ENCODE data around the gene CCDC57.

Gene CCDC57

DNA sequence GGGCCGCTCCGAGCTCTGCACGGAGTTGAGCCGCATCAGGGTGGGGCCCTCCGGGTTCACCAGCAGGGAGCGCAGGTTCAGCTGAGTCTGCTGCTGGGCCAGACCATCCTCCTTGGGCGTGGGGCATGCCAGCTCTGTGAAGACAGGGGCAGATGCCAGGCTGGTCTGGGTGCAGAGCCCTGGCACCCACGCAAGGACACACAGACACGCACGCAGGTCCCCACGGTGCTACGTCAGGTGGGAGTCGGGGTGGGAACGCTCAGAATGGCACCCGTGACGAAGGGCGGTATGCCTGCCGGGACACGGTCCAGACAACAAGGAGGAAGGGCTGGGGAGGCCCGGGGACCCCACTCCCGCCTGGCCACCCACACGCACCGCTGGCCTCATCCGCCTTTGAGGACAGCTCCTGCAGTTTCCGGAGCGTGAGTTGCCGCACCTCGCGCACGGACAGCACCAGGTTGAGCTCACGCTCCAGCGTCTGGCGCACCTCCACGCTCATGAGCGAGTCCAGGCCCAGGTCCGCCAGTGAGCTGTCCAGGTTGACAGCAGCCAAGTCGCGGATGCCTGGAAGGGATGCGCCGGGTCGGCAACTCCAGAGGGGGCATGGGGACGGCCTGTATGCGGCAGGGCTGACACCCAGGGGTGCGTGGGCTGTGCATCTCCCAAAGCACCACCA lies 131.7 kb downstream of the CCDC57 start:
- no peak for DNase-seq (ENCODE audit: low read depth)

DNA sequence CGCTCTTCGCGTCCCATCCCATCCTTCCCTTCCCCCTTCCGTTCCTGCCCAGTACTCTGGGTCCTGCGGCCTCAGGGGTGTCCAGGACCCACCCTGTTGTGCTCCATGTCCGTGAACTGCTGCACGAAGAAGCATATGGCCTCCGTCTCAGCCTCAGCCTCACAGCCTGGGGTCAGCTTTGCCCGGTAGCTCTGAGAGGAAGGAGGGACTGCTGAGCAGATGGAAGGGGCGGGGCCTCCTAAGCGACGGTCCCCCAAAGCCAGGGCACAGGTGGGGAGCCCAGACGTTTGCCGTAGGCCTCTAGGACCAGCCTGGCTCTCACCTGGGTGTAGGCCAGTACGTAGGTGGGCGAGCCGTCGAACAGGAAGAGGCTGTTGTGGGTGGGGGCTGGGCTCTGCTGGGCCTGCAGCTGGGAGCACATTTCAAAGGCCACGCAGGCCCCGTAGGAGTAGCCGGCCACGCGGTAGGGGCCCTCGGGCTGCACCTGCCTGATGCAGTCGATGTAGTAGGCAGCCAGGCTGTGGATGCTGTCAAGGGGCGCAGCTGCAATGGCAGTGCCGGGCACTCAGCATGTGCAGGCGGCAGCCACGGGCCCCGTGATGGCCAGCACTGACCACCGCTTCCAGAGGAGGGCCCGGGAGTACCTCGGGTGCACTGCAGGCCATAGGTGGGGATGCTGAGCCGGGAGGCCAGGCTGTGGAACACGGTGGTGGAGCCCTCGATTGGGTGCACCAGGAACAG lies 132.4 kb downstream of the CCDC57 start:
- DNase-seq (ENCODE audit: low read depth), result no peak

DNA sequence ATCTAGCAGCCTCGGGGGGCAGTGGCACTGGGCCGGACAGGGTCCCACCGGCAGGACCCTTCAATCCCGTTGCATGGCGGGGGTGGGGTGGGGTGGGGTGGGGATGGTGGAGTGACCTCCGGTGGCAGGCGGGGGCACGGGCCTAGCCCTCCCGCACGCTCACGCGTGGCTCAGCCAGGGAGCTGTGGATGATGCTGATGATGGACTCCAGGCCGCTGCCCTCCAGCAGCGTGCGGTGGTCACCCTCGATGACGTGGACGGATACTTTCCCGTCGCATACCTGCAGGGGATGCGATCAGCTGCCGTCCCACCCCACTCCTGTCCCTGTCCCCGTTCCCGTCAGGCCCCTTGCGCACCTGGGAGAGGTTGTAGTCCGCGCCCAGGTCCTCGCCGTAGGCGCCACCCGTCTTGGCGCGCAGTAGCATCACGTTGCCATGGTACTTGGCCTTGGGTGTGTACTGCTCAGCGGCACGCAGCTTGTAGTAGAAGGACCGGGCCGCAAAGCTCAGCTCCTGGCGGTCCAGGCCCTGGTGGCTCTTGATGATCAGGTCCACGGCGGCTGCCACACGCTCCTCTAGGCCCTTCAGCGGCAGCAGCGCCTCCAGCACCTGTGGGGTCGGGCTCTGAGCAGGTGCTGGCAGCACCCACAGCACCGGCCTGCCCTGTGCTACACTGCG lies 133.5 kb downstream of the CCDC57 start:
- no peak for DNase-seq (ENCODE audit: low read depth)

DNA sequence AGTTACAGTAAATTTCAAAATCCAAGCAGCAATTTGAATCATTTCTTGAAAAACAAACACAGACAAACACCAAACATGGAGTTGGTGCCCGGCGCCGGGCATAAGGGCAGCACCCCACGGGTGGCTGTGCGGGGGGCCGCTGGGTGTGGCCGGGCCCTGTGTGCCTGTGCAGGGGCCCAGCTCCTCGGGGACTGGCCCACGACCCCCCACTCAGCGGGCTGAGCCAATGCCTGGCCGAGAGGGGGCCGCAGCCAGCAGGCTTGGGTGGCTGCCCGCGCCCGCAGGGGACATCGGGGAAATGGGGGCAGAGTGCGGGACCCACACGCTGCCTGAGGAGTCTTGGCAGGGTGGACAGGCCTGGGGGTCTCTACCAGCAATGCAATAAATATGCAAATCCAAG lies 134.2 kb downstream of the CCDC57 start:
- no peak for DNase-seq (ENCODE audit: low read depth)

DNA sequence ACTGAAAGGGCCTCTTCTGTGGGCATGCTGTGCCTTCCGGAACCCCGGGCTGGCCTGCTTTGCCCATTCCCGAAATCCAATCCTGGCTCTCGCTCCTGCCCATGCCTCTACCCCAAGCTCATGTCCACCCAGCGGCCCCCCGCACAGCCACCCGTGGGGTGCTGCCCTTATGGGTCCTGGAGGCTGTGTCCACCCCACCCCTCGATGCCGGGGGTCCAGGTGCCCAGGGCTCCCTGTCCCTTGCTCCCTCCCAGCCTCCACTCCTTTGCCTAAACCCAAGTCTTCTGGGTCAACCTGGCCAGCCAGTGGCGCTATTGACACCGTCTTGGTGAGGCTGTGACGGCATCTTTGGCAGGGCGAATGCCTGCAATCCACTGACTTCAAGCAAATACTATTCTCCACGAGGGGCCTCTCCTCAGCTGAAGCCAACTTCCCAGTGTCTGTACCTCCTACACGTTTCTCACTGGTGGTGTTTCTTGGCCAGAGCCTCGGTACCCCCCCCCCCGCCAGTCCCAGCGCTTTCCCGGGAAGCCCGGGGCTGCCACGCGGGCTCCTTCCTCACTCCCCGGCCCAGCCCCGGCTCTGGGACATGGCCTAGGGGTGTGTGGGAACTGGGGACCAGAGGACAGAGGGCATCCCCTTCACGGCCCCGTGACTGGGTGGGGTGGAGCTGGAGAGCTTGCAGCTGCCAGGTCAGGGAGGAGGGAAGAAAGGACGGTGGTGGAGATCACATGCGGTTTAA lies 134.9 kb downstream of the CCDC57 start:
- no peak for DNase-seq (ENCODE audit: low read depth)

DNA sequence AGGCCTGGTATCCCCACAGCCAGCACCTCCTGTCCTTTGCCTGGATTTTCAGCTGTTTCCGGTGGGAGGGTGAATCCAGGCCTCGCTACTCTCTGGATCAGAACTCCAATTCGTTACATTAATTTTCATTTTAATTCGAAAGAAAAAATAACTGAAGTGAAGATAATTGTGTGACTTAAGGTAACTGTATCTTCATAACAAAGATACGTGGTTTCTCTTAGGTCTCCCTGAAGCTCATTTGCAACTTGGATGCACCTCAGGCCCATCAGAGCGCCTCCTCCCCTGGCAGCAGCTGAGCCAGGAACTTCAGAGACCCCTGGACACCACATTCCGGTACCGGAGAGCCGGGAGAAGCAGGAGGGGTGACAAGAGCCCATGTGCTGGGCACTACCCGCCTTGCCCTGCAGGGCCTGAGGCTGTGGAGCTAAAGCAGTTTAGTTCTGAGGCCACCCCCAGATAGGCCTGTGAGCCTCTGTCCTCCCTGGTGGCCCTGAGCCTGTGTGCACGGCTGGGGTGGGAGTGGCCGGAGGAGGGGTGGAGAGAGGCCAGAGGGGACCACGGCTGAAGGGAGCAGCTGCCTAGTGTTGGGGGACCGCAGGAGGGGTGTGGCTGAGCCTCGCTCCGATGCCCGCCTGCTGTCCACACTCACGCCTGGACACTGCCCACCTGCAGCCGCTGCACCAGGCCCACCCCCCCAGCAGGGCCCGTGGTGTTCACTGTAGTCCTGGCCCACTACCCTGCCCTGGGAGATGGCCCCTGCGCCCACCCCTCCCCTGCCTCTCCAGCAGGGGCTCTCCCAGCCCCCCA lies 135.7 kb downstream of the CCDC57 start:
- DNase-seq (ENCODE audit: low read depth), result no peak

DNA sequence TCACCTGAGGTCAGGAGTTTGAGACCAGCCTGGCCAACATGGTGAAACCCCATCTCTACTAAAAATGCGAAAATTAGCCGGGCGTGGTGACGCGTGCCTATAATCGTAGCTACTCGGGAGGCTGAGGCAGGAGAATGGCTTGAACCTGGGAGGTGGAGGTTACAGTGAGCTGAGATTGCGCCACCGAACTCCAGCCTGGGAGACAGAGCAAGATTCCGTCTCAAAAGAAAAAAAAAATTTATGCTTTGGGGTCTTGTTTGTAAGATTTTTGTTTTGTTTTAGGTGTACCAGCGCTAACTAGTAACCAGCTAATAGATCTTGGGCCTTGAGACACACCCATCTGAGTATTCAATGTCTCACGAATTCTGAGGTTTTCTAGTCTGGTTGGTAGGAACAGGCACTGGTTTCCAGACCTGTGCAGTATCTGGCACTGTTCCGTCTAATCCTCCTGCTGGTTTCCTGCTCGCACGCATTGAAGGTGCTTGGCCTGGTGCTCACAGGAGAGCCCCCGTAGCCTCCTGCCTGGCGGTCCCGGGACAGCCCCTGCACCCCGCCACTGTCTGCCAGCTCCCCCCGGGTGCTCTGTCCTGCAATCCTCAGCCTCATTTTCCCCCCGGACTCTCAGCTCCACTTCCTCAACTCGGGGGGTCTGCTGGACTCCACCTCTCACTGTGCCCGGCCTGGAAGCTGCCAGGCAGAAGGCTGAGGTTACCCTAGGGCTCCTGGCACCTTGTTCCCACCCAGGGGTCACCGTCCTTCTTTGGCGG lies 136.4 kb downstream of the CCDC57 start:
- DNase-seq (ENCODE audit: low read depth), result no peak

DNA sequence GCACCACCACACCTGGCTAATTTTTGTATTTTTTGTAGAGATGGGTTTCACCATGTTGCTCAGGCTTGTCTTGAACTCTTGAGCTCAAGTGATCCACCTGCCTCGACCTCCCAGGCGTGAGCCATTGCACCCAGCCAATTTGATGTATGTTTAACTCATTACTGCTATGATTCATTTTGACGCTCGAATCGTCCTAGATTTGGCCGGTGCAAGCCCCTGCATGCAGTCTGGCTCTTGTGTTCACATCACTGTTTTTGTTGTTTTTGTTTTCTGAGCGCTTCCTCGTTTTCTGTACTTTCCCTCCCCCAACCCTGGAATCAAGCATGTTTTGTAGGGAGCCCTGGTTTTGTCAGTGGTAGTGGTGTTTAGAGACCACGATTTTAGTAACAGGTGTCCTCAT lies 139.2 kb downstream of the CCDC57 start:
- DNase-seq (ENCODE audit: low read depth), result no peak

DNA sequence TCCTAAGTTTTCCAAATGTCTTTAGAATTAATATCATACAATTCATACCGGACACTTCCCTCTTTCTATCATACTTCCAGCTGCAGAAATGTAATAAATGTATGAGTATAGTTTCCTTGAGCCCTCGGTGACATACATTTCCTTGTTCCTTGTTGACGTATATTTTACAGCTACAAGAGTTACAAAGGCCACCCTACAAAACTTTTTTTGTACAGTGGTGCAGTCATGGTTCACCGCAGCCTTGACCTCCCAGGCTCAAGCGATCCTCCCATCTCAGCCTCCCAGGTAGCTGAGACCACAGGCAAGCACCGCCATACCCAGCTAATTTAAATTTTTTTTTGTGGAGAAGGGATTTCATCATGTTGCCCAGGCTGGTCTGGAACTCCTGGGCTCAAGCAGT lies 139.8 kb downstream of the CCDC57 start:
- no peak for DNase-seq (ENCODE audit: low read depth)

DNA sequence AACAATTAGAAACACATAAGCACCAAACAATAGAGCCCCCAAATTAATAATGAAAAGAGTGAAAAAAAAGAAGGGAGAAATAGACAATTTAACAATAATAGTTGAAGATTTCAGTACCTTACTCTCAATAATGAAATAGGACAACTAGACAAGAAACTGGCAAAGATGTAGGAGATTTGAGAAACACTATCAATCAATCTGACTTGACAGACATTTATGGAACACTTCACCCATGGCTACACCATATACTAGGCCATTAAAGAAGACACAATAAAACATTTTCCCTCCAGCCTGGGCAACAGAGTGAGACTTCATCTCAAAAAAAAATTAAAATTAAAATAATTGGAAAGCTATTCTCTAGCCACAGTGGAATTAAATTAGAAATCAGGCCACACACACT lies 142.0 kb downstream of the CCDC57 start:
- DNase-seq (ENCODE audit: low read depth), result no peak

DNA sequence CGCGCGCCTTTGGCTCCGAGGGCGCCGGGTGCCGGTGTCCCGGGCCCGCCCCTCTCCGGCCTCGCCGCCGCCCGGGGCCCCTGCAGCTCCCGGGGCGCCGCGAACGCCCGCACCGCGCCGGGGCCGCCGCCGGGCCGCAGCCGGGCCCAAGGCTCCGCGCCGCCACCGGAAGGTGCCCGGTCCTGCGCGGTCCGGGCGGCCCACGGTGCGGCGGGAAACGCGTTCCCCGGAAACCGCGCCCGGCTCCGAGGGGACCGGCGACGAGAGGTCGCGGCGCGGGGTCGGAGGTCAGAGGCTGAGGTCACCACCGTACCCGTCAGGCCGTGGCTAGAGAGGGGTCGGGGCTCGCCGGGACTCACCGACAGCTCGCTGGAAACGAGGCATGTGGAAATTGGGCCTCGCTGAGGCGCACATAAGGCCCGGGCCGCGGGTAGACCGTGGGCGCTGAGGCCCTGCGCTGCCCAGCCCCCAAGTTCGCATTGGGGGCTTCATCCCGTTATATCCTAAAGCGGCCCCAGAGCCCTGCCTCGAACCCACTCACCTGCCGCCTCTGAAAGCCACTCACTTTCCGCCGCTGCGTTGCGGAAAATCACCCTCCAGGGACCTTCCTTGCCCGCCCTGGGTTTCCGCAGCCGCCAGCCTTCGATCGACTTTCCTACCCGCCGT lies 146.9 kb downstream of the CCDC57 start, which contains the start of gene DUS1L:
DUS1L (minus strand) TSS at position 167 of the 666 bp plus-strand sequence. CDS start 745 bp downstream, outside the sequence.
- DNase-seq (ENCODE audit: low read depth), result peak; percentile 74

DNA sequence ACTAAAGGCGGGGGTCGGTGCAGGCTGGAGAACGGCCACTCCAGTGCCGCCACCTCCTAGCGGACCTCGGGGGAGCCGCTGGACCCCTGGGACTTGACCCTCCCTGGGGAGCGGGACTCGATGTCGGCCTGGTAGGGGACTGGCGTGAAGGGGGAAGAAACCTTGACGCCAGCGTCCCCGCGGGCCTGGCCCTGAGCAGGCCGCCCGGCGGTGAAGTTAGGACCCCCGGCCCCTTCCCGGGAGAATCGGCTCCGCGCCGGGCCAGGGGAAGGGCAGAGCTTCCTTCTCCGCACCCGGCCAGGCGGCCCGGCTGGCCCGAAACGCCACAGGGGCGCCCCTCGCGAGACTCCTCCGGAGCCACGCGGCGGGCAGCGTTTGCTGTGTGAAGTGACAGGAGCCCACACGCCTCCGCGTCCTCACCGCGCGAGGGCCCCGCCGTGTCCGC lies 147.4 kb downstream of the CCDC57 start:
- DNase-seq (ENCODE audit: low read depth), result peak; percentile 31

DNA sequence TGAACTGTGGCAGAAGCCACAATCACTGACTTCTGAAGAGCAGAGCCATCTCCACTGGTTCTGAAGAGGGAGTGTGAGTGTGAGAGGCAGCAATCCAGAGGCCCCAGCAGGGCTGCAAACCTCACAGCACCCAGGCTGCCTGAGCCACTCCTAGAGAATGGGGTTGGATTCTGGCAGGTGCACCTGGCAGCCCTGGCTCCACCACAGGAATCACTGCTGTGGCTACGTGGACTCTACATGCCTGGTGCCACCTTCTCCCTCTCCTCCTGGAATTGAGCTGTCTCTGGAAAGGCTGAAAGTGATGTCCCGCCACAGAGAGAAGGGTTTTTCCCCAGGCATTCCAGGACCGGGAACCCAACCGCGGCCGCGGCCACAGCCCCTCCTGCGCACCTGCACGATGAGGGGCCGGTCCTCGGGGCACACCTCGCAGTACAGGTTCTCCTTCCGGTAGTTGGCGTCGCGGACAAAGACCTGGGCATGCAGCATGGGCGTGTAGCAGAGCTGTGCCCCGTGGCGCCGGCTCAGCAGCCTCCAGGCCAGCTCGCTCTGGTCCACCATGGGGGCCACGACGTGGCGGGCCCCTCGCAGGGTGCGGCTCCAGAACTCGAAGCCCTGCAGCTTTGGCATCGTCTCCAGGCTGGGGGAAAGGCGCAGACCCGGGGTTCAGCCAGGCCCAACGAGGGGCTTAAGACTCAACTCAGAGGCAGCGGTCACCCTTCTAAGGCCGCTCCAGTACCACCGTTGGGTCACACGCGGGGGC lies 148.0 kb downstream of the CCDC57 start:
- DNase-seq (ENCODE audit: low read depth), result no peak

DNA sequence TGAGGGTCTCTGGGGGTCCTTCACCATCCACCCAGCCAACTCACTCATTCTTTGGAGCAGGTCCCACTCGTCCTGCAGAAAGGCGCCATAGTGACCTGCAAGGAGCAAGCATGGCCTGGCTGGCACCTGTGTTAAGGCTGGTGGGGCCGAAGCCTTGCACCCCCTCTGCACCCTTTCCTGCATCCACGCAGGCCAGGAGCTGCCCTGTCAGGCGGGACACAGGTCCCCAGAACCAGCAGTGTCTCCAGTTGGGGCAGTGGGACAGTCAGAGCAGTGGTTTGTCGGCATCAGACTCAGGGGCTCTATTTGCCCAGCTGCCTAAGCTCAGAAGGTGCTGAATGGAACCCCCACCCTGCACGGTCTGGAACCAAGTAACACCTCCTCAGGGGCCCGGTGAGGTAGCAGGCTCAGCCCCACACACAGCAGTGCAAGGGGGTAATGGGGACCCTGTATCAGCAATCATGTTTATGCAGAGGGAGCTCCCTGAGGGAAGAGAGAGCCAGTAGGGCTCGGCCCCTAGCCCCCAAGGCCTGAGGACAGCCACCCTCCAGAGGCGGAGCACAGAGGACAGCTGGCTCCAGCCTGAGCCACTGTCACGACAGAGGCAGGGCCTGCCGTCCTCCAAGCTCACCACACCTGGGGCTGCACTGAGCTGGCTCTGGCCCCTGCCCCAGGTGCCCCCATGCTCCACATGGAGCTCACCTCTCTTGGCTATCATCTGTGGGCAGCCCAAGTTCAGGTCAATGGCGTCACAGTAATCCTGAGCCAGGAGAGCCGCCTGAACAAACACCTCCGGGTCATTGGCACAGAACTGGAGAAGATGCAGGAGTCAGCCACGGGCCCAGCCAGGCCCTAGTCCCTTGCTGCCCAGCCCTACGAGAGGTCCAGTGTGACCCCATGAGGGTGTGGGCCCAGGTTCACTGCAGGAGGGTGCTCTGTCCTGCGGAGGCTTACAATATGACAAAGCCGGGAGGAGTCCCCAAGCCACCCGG lies 148.9 kb downstream of the CCDC57 start:
- DNase-seq (ENCODE audit: low read depth), result no peak

DNA sequence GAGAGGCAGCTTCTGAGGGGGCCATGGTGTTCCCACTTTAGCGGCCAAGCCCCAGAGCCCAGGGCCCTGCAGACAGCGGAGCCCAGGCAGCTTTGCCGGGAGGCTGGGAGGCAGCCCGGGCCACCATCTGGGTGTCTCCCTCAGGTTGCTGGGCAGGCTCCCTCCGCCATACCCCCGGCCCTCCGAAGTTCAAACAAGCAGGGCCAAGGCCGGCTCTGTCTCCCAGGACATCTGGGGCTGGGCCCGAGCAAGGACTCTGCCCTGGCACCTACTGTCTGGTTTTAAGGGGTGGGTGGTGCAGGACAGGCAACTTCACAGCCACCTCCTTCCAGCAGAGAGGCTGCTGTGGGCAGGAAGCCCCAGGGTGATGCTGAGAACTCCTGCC lies 149.7 kb downstream of the CCDC57 start:
- no peak for DNase-seq (ENCODE audit: low read depth)

DNA sequence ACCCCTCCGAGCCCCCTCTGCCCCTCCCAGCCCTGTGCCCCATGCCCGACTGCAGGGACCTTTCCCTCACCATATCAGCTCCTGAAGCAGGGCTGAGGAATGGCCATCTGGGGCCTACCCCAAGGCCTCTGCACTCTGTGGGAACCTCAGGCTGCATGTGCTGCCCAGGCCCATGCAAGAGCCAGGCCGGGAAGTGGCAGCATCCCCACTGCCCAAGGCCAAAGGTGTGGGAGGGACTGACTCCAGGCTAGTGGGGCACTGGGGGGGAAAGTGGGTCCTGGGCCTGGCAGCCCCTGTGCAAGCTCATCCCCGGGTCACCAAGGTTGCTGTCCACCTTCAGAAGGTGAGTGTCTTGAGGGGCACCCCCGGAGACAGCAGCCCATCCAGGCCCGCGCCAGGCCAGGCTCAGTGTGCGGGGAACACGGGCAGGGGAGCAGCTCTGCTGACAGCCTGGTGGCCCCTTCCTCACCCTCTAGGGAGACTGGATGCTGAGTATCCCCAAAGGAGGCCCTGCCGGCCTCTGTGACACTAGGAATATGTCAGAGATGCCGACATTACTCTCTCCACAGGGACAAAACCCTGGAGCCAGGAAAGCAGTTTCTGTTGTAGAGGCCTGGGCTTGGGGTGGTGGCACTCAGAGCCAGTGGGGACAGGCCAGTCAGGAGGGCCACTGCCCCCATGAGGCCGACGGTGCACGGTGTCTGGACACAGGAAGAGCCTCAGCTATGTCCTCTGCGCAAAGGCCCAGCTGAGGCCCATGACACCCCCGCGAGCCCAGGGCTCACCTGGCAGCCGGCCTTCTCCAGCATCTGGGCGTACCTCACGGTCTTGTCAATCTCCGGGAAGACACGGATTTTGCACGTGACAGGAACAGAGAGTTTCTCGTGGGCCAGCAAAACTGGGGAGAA lies 150.3 kb downstream of the CCDC57 start:
- no peak for DNase-seq (ENCODE audit: low read depth)

Data from activated T-cell treated with anti-CD3 and anti-CD28 coated beads for 48 hours (primary cell).